Measurements from ENCODE around the gene ZNF519. TPM values are rescaled to one million over a fixed set of nuclear protein-coding genes. Genes with fewer than 3 reads are reported as not detected.

Gene ZNF519
- total RNA-seq, 2 experiments from 2014 or later = 16.2 to 17.1 TPM

DNA sequence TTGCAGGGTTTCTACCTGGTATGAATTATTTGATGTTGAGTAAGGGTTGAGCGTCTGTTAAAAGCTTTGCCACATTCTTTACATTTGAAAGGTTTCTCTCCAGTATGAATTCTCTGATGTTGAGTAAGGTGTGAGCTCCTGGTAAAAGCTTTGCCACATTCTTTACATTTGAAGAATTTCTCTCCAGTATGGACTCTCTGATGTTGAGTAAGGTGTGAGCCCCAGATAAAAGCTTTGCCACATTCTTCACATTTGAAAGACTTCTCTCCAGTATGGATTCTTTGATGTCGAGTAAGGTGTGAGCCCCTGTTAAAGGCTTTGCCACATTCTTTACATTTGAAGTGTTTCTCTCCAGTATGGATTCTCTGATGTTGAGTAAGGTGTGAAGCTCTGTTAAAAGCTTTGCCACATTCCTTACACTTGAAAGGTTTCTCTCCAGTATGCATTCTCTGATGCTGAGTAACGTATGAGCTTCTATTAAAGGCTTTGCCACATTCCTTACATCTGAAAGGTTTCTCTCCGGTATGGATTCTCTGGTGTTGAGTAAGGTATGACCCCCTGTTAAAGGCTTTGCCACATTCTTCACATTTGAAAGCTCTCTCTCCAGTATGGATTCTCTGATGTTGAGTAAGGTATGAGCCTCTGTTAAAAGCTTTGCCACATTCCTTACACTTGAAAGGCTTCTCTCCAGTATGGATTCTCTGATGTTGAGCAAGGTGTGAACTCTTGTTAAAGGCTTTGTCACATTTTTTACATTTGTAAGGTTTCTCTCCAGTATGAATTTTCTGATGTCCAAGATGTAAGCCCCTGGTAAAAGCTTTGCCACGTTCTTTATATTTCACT, 27.1 kb downstream of the ZNF519 start:
- Mint-ChIP-seq H3K27me3 (ENCODE audit: low read depth) (no peaks in the 10 kb centered on the region), H3K27ac (no peak overlapping the region), H3K4me3 (no peak overlapping the region), H3K9me3 (ENCODE audit: insufficient read depth) (peaks cover 60% of the 10 kb centered on the region), H3K36me3 (ENCODE audit: low read depth) (peaks cover 70% of the 10 kb centered on the region), H3K4me1 (ENCODE audit: low read depth) (peaks cover 13% of the 10 kb centered on the region)
- ATAC-seq = no peak
- ChIA-PET CTCF (no interaction called here), POLR2A (no interaction called here)
- DNase-seq = no peak

DNA sequence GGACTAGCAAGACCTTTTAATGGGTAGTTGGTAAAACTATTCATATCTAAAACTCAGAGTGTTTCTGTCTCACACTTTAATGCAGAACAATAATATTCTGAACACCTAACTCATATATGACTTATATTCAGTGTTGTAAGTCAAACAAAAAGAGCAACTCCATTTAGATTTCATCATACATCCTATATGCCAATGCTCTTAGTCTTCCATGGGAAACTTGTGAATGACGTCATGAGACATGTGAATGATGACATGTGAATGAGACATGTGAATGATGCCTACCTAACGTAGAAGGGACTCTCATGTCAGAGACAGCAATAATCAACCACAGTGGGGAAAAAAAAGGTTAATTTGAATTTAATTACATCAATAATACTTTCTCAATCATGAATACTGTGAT, 28.0 kb downstream of the ZNF519 start:
- Mint-ChIP-seq H3K36me3 (ENCODE audit: low read depth) (peaks cover 68% of the 10 kb centered on the region), H3K27me3 (ENCODE audit: low read depth) (no peaks in the 10 kb centered on the region), H3K4me3 (no peak overlapping the region), H3K4me1 (ENCODE audit: low read depth) (peaks cover 17% of the 10 kb centered on the region), H3K9me3 (ENCODE audit: insufficient read depth) (peaks cover 67% of the 10 kb centered on the region), H3K27ac (no peak overlapping the region)
- DNase-seq (no peak), ATAC-seq (no peak)
- ChIA-PET POLR2A (no interaction called here), CTCF (no interaction called here)

DNA sequence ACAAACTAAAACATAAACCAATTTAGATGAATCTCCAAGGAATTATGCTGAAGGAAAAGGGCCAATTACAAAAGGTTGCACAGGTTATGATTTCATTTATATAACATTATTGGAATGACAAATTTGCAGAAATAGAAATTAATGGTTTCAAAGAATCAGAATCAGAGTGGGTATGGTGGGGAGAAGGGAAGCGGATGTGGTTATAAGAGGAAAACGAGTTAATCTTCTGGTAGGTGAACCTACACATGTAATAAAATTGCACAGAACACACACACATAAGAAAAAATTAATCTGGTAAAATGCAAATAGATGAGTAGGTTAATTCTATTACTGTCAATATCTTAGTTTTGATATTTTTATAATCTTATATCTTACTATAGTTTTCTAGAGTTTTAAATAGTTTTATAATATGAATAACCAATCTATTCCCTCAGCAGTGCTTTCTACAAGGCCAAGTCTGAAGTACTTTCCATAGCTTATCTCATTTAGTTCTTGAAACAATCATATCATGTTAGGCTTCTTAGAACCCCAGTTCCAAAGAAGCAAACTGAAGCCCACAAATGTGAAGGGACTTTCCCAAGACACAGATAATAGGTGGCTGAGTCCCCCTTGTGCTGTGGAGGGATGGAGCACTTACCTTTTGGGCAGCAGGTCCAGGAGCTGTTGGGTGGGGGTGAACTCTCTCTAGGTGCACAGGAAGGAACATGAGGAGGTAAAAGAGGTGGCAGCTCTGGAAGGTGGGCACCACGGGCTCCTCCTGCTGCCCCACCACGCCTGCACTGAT, 31.5 kb downstream of the ZNF519 start:
- Mint-ChIP-seq H3K9me3 (ENCODE audit: insufficient read depth) (peaks cover 51% of the 10 kb centered on the region), H3K27ac (peak overlapping the region; percentile 81), H3K4me1 (ENCODE audit: low read depth) (peaks cover 26% of the 10 kb centered on the region), H3K4me3 (no peak overlapping the region), H3K36me3 (ENCODE audit: low read depth) (peaks cover 66% of the 10 kb centered on the region), H3K27me3 (ENCODE audit: low read depth) (no peaks in the 10 kb centered on the region)
- ChIA-PET POLR2A (no interaction called here), CTCF (interaction anchor here (1.8 kb wide), 1 partner anchor 14 kb away, joined by 5 read pairs; no protein-coding TSS in a partner anchor)
- peak; percentile 58 for ATAC-seq
- no peak for DNase-seq

DNA sequence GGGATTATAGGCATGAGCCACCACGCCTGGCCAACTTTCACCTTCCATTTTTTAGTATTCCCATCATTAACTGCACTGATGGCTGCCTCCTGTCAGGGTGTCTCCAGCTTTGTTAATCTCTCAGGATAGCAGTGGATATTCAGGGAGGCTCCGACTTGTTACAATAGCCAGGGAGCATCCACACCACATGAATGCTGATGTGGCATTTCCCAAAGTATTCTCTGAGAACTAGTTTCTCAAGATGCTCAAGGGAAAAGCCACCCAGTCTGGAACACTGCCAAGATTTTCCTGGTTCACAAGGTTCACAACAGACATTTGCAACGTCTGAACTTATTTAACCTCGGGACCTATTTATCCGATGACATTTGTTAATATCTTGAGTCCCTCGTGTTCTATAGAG, 33.8 kb downstream of the ZNF519 start:
- no peak for ATAC-seq
- no peak for DNase-seq
- Mint-ChIP-seq H3K36me3 (ENCODE audit: low read depth) (peaks cover 52% of the 10 kb centered on the region), H3K27me3 (ENCODE audit: low read depth) (no peaks in the 10 kb centered on the region), H3K4me1 (ENCODE audit: low read depth) (peaks cover 26% of the 10 kb centered on the region), H3K4me3 (no peak overlapping the region), H3K9me3 (ENCODE audit: insufficient read depth) (peaks cover 33% of the 10 kb centered on the region), H3K27ac (no peak overlapping the region)
- POLR2A ChIA-PET = no interaction called here
- CTCF ChIA-PET = no interaction called here

DNA sequence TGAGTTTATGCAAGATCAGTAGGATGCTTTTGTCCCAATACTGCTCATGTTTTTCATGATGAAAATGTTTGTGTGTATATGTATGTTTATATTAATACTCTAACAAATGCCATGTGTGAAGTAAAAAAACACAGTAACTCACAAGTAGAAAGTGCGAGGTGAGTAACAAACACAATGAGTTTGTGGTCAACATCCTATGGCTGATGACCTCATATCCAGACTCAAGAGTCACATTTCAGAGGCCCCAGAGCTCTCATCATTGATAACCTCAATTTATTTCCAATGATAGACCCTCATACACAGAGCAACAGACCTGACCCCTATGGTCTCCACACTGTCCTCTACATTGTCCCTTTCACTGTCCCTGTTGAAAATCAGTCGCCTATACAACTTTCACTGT, 34.5 kb downstream of the ZNF519 start:
- H3K27ac Mint-ChIP-seq = no peak overlapping the region
- peaks cover 26% of the 10 kb centered on the region for H3K4me1 Mint-ChIP-seq (ENCODE audit: low read depth)
- H3K4me3 Mint-ChIP-seq = no peak overlapping the region
- peaks cover 26% of the 10 kb centered on the region for H3K9me3 Mint-ChIP-seq (ENCODE audit: insufficient read depth)
- no peak for ATAC-seq
- no peak for DNase-seq
- CTCF ChIA-PET = no interaction called here
- POLR2A ChIA-PET = no interaction called here
- peaks cover 48% of the 10 kb centered on the region for H3K36me3 Mint-ChIP-seq (ENCODE audit: low read depth)
- H3K27me3 Mint-ChIP-seq (ENCODE audit: low read depth) = no peaks in the 10 kb centered on the region

DNA sequence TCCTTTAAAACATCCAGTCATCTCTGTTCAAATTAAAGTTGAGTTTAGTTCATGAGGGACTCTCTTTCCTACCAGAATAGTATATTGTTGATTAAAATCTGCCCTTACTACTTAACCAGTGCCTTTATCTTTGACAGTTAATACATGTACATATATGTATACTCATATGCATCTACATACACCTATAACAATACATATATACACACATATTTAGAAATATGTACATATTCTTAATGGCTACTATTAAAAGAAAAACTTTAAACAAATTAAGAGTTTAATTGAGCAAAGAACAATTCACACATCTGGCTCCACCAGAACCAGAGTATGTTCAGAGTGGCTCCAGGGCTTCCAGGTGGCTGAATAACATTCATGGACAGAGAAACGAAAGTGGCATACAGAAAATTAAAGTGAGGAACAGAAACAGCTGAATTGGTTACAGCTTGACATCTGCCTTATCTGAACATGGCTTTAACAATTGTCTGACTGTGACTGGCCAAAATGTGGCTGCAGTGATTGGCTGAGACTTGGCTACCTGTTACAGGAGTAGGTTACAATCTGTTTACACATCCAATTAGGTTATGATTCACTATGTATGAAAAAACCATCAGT, 38.8 kb downstream of the ZNF519 start:
- Mint-ChIP-seq H3K27ac (no peak overlapping the region), H3K9me3 (ENCODE audit: insufficient read depth) (no peaks in the 10 kb centered on the region), H3K36me3 (ENCODE audit: low read depth) (peaks cover 20% of the 10 kb centered on the region), H3K4me1 (ENCODE audit: low read depth) (peaks cover 4% of the 10 kb centered on the region), H3K27me3 (ENCODE audit: low read depth) (no peaks in the 10 kb centered on the region), H3K4me3 (no peak overlapping the region)
- POLR2A ChIA-PET = no interaction called here
- DNase-seq = no peak
- CTCF ChIA-PET = no interaction called here
- no peak for ATAC-seq

DNA sequence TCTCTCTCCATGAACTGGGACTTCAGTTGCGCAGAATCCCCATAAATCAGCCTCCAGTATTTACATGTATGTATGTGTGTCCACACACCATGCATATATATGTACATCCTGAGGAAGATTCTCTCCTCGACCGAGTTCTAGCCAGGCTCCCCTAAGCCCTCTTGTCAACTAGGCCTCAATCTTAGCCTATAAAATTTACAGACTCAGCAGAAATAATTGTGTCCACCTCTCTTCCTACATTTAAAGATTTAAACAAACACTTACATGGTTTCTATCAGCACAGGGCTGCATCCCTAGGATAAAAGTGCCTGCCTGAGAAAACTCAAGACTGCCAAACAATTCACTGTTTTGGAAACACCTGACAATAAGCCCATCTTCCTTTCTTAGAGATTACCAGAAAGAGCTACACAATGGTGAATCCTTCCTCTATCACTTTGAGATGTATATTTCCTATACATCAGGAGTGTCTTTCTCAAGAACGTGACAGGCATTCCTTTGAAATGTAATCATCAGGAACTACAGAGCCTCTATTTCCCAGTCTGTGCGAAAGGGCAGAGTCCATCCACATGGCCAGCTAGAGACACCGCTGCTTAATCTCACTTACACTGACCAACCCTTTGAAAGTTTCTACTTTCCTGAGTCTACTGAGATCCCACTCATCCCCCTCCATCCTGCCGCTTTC, 39.5 kb downstream of the ZNF519 start:
- no peak for DNase-seq
- no peaks in the 10 kb centered on the region for H3K9me3 Mint-ChIP-seq (ENCODE audit: insufficient read depth)
- H3K27me3 Mint-ChIP-seq (ENCODE audit: low read depth) = no peaks in the 10 kb centered on the region
- CTCF ChIA-PET = no interaction called here
- no peaks in the 10 kb centered on the region for H3K4me1 Mint-ChIP-seq (ENCODE audit: low read depth)
- ATAC-seq = no peak
- POLR2A ChIA-PET = no interaction called here
- peaks cover 16% of the 10 kb centered on the region for H3K36me3 Mint-ChIP-seq (ENCODE audit: low read depth)
- H3K4me3 Mint-ChIP-seq = no peak overlapping the region
- H3K27ac Mint-ChIP-seq = no peak overlapping the region

DNA sequence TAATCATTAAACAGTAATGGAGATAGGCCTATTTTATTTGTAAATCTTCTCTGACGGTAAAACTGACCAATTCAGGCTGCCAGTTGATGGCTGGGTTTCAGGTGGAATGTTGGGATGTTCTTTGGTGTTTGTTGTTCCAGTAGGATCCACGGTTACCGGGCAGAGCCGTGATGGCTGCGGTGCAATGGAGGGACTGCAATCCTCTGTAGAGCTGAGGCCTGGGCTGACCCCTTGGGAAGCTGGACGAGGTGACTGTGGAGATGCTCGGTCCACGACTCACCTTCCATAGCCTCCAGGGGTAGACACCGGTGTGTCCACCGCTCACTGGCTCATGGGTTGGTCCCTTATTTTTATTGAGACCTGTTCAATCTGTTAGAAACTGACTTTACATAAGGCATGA, 42.5 kb downstream of the ZNF519 start:
- DNase-seq (no peak), ATAC-seq (no peak)
- Mint-ChIP-seq H3K36me3 (ENCODE audit: low read depth) (no peaks in the 10 kb centered on the region), H3K4me3 (no peak overlapping the region), H3K27me3 (ENCODE audit: low read depth) (no peaks in the 10 kb centered on the region), H3K27ac (no peak overlapping the region), H3K9me3 (ENCODE audit: insufficient read depth) (no peaks in the 10 kb centered on the region), H3K4me1 (ENCODE audit: low read depth) (no peaks in the 10 kb centered on the region)
- CTCF ChIA-PET = no interaction called here
- POLR2A ChIA-PET = no interaction called here

DNA sequence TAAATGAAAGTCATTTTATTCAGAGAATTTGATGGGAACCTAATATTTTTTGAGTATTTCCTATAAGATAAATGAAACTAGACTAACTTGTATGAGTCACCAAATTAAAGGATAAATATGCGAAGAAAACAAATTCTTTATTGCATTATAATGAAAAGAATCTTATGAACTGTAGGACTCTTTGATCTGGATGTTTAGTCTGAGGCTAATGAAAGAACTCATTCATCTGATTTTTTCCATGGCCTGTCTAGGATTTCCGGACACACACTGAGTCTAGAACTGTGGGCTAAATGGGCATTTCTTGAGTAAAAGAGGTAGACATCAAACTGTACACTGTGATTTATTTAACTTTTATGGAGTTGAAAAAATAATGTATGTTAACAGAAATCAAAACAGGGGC, 43.0 kb downstream of the ZNF519 start:
- H3K4me3 Mint-ChIP-seq = no peak overlapping the region
- ATAC-seq = no peak
- no peak overlapping the region for H3K27ac Mint-ChIP-seq
- H3K27me3 Mint-ChIP-seq (ENCODE audit: low read depth) = no peaks in the 10 kb centered on the region
- ChIA-PET CTCF (interaction anchor here (3.4 kb wide), 1 partner anchor 265 kb away, joined by 17 read pairs; the partner anchor contains the start of gene MC5R), POLR2A (no interaction called here)
- no peaks in the 10 kb centered on the region for H3K9me3 Mint-ChIP-seq (ENCODE audit: insufficient read depth)
- H3K36me3 Mint-ChIP-seq (ENCODE audit: low read depth) = no peaks in the 10 kb centered on the region
- H3K4me1 Mint-ChIP-seq (ENCODE audit: low read depth) = no peaks in the 10 kb centered on the region
- no peak for DNase-seq

DNA sequence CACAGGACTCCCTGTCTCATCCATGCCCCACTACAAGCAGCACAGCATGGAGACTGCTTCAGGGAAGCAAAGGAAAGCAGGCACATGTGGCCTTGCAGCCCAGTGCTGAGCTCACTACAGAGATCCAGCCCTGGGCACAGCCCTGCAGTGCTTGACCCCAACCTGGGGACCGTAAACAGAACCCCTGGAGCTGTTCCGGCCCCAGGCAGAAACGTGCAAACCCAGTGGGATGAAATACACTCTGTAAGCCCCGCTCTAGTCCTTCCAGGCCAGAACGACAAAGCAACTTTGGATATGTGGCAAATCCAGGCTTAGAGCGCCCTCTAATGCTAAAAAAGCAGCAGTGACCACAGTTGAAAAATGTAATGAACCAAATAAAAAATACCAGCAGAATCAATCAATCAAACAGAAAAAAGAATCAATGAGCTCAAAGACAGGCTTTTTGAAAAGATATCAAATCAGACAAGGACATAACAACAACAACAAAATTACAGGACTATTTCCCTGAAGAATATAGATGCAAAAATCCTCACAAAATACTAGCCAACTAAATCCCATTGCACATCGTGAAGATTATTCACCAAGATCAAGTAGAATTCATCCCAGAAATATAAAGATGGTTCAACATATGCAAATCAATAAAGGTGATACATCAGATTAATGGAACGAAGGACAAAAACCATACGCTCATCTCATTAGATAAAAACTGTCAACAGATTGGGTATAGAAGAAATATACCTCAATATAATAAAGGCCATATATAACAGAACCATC, 45.6 kb downstream of the ZNF519 start:
- Mint-ChIP-seq H3K9me3 (ENCODE audit: insufficient read depth) (no peaks in the 10 kb centered on the region), H3K4me3 (no peak overlapping the region), H3K4me1 (ENCODE audit: low read depth) (no peaks in the 10 kb centered on the region), H3K27ac (no peak overlapping the region), H3K36me3 (ENCODE audit: low read depth) (no peaks in the 10 kb centered on the region), H3K27me3 (ENCODE audit: low read depth) (no peaks in the 10 kb centered on the region)
- POLR2A ChIA-PET = no interaction called here
- DNase-seq = no peak
- CTCF ChIA-PET = interaction anchor here (0.7 to 3.4 kb wide), 15 partner anchors 8 to 302 kb away, joined by 3 to 28 read pairs (median 3); partner anchors contain the start of gene MC5R
- peak; percentile 42 for ATAC-seq

DNA sequence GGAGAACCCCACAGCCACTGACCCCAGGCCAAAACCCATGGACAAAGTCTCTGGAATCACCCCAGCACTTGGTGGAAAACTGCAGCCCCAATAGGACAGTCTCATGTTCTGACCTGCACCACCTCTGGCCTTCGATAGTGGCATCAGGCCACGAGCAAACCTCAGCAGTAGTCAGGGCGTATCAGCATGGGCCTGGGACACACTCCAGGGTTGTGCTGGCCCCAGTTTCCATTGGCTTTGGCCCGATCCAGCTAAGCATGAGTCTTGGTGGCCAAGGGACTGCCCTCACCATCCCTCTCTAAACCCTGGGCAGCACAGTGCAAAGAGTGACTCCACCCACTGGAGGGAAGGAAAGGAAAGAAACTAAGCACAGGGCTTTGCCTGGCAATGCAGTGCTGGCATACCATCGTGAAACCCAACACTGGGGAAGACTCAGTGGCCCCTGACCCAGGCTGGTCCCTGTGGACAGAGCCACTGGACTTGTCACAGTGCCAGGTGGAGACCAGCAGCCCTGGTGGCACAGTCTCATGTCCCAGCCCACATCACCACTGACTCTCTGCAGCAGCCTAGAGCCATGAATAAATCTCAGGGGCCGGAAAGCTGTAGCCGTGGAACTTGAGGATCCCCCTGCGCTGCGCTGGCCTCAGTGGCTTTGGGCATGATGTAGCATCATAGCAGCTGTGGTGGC, 46.3 kb downstream of the ZNF519 start:
- H3K4me1 Mint-ChIP-seq (ENCODE audit: low read depth) = no peaks in the 10 kb centered on the region
- POLR2A ChIA-PET = no interaction called here
- H3K9me3 Mint-ChIP-seq (ENCODE audit: insufficient read depth) = no peaks in the 10 kb centered on the region
- no peaks in the 10 kb centered on the region for H3K27me3 Mint-ChIP-seq (ENCODE audit: low read depth)
- H3K36me3 Mint-ChIP-seq (ENCODE audit: low read depth) = no peaks in the 10 kb centered on the region
- H3K27ac Mint-ChIP-seq = no peak overlapping the region
- CTCF ChIA-PET = interaction anchor here (0.8 to 3.4 kb wide), 7 partner anchors 9 to 275 kb away, joined by 3 to 28 read pairs (median 3); partner anchors contain the start of gene MC5R
- DNase-seq (no peak), ATAC-seq (no peak)
- H3K4me3 Mint-ChIP-seq = no peak overlapping the region

Data from activated CD8-positive, alpha-beta T cell treated with anti-CD3 and anti-CD28 coated beads, Interleukin-2, amount 10 ng/mL, durations not matched to agents 7 days and 5 days (primary cell).